Measurements from ENCODE around the gene BAIAP2L2.

GRCh38 chr22:38103641-38104040, 6.8 kb downstream of the BAIAP2L2 start:
- TF ChIP-seq, protein P1, sequence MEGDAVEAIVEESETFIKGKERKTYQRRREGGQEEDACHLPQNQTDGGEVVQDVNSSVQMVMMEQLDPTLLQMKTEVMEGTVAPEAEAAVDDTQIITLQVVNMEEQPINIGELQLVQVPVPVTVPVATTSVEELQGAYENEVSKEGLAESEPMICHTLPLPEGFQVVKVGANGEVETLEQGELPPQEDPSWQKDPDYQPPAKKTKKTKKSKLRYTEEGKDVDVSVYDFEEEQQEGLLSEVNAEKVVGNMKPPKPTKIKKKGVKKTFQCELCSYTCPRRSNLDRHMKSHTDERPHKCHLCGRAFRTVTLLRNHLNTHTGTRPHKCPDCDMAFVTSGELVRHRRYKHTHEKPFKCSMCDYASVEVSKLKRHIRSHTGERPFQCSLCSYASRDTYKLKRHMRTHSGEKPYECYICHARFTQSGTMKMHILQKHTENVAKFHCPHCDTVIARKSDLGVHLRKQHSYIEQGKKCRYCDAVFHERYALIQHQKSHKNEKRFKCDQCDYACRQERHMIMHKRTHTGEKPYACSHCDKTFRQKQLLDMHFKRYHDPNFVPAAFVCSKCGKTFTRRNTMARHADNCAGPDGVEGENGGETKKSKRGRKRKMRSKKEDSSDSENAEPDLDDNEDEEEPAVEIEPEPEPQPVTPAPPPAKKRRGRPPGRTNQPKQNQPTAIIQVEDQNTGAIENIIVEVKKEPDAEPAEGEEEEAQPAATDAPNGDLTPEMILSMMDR (conservative IDR thresholded peaks at IDR 0.05; ENCODE audit: low read depth in 2 of 2) = no peak
- TF ChIP-seq EZH2phosphoT487 (IDR thresholded peaks at IDR 0.05; ENCODE audit: unreplicated experiment) (no peak), POLR2AphosphoS5 (IDR thresholded peaks at IDR 0.05; ENCODE audit: low read depth) (no peak), ZNF331 (CRISPR knock-in tag; IDR thresholded peaks at IDR 0.05; ENCODE audit: low read depth) (no peak), REST (IDR thresholded peaks at IDR 0.05; ENCODE audit: unreplicated experiment) (no peak), STAT1 (IDR thresholded peaks at IDR 0.05; ENCODE audit: unreplicated experiment) (no peak), ZNF114 (CRISPR knock-in tag; IDR thresholded peaks at IDR 0.05) (no peak), EZH2 (IDR thresholded peaks at IDR 0.05; ENCODE audit: low read depth, unreplicated experiment) (no peak)
- TF ChIP-seq, protein P2, sequence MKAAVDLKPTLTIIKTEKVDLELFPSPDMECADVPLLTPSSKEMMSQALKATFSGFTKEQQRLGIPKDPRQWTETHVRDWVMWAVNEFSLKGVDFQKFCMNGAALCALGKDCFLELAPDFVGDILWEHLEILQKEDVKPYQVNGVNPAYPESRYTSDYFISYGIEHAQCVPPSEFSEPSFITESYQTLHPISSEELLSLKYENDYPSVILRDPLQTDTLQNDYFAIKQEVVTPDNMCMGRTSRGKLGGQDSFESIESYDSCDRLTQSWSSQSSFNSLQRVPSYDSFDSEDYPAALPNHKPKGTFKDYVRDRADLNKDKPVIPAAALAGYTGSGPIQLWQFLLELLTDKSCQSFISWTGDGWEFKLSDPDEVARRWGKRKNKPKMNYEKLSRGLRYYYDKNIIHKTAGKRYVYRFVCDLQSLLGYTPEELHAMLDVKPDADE (IDR thresholded peaks at IDR 0.05) = no peak
